NB4 (cell line): Measurements from ENCODE around the gene ADGRG7.

ENCODE experiments used
- CTCF ChIP-seq: IDR thresholded peaks from one replicate; pipeline ENCODE4 v1.5.1; 2012; ENCODE audit warnings: low read depth, low read length
- MYC ChIP-seq: IDR thresholded peaks from 2 replicates; pipeline ENCODE4 v1.6.1; 2011; ENCODE audit warnings: low read depth, low read length
- POLR2A ChIP-seq: IDR thresholded peaks from 2 replicates; pipeline ENCODE4 v1.6.1; 2011; ENCODE audit warnings: mild to moderate bottlenecking; ENCODE audit not compliant: insufficient read length; ENCODE audit errors: extremely low read depth

GRCh38 chr3:100732435-100732834, 123.0 kb downstream of the ADGRG7 start:
- TF ChIP-seq CTCF (no peak), POLR2A (no peak), MYC (no peak)
